ENCODE measurements around the gene MACROD2. TPM values are rescaled to one million over a fixed set of nuclear protein-coding genes. Genes with fewer than 3 reads are reported as not detected.

The MACROD2 gene
- total RNA-seq, 1 experiment from 2014 or later: not detected

- H3K4me3 ChIP-seq: no peak overlapping the region
- peaks cover 11% of the 10 kb centered on the region; the same call in 1 of the 2 replicates for H3K4me1 ChIP-seq (replicated peaks)
- H3K27ac ChIP-seq: no peak overlapping the region
- H3K9me3 ChIP-seq (replicated peaks): no peaks in the 10 kb centered on the region
- no peaks in the 10 kb centered on the region for H3K36me3 ChIP-seq
- no peak for DNase-seq (ENCODE audit: low read depth in 1 of 2, low spot score in 2 of 2)
- H3K27me3 ChIP-seq (replicated peaks): no peaks in the 10 kb centered on the region
Observed at GRCh38 chr20:16078172-16078898, 2083.0 kb downstream of the MACROD2 start.

- Histone ChIP-seq H3K27ac (no peak overlapping the region), H3K36me3 (no peaks in the 10 kb centered on the region), H3K4me3 (no peak overlapping the region), H3K9me3 (replicated peaks) (no peaks in the 10 kb centered on the region), H3K4me1 (replicated peaks) (peaks cover 11% of the 10 kb centered on the region; the same call in 1 of the 2 replicates), H3K27me3 (replicated peaks) (no peaks in the 10 kb centered on the region)
- DNase-seq (ENCODE audit: low read depth in 1 of 2, low spot score in 2 of 2): no peak
Observed at GRCh38 chr20:16081421-16081820, 2086.1 kb downstream of the MACROD2 start.

- H3K9me3 ChIP-seq (replicated peaks): no peaks in the 10 kb centered on the region
- no peaks in the 10 kb centered on the region for H3K27me3 ChIP-seq (replicated peaks)
- H3K4me1 ChIP-seq (replicated peaks): peaks cover 11% of the 10 kb centered on the region; the same call in 1 of the 2 replicates
- H3K36me3 ChIP-seq: no peaks in the 10 kb centered on the region
- no peak for DNase-seq (ENCODE audit: low read depth in 1 of 2, low spot score in 2 of 2)
- no peak overlapping the region for H3K27ac ChIP-seq
- H3K4me3 ChIP-seq: no peak overlapping the region
Observed at GRCh38 chr20:16082051-16082550, 2086.8 kb downstream of the MACROD2 start.

- Histone ChIP-seq H3K4me1 (replicated peaks) (peaks cover 11% of the 10 kb centered on the region; the same call in 1 of the 2 replicates), H3K27ac (no peak overlapping the region), H3K36me3 (no peaks in the 10 kb centered on the region), H3K4me3 (no peak overlapping the region), H3K9me3 (replicated peaks) (no peaks in the 10 kb centered on the region), H3K27me3 (replicated peaks) (no peaks in the 10 kb centered on the region)
- DNase-seq (ENCODE audit: low read depth in 1 of 2, low spot score in 2 of 2): no peak
Observed at GRCh38 chr20:16083639-16084280, 2088.4 kb downstream of the MACROD2 start.

GRCh38 chr20:16095226-16095625 lies 2099.9 kb downstream of the MACROD2 start:
- no peak for DNase-seq (ENCODE audit: low read depth in 1 of 2, low spot score in 2 of 2)
- Histone ChIP-seq H3K9me3 (replicated peaks) (0 out of 2 replicates have a peak, but pooled peaks cover 6% of the 10 kb centered on the region), H3K4me1 (replicated peaks) (no peaks in the 10 kb centered on the region), H3K36me3 (no peaks in the 10 kb centered on the region), H3K27me3 (replicated peaks) (no peaks in the 10 kb centered on the region), H3K27ac (no peak overlapping the region), H3K4me3 (no peak overlapping the region)

- H3K36me3 ChIP-seq: no peaks in the 10 kb centered on the region
- DNase-seq (ENCODE audit: low read depth in 1 of 2, low spot score in 2 of 2): no peak
- no peak overlapping the region for H3K27ac ChIP-seq
- no peaks in the 10 kb centered on the region for H3K4me1 ChIP-seq (replicated peaks)
- H3K27me3 ChIP-seq (replicated peaks): no peaks in the 10 kb centered on the region
- 0 out of 2 replicates have a peak, but pooled peaks cover 2% of the 10 kb centered on the region for H3K9me3 ChIP-seq (replicated peaks)
- H3K4me3 ChIP-seq: no peak overlapping the region
Observed at GRCh38 chr20:16096756-16097326, 2101.5 kb downstream of the MACROD2 start.

- Histone ChIP-seq H3K27me3 (replicated peaks) (no peaks in the 10 kb centered on the region), H3K4me1 (replicated peaks) (no peaks in the 10 kb centered on the region), H3K27ac (no peak overlapping the region), H3K4me3 (no peak overlapping the region), H3K9me3 (replicated peaks) (0 out of 2 replicates have a peak, but pooled peaks cover 2% of the 10 kb centered on the region), H3K36me3 (no peaks in the 10 kb centered on the region)
- no peak for DNase-seq (ENCODE audit: low read depth in 1 of 2, low spot score in 2 of 2)
Observed at GRCh38 chr20:16097788-16098187, 2102.5 kb downstream of the MACROD2 start.

- Histone ChIP-seq H3K4me1 (replicated peaks) (no peaks in the 10 kb centered on the region), H3K36me3 (no peaks in the 10 kb centered on the region), H3K27ac (no peak overlapping the region), H3K4me3 (no peak overlapping the region), H3K27me3 (replicated peaks) (no peaks in the 10 kb centered on the region), H3K9me3 (replicated peaks) (0 out of 2 replicates have a peak, but pooled peaks cover 2% of the 10 kb centered on the region)
- no peak for DNase-seq (ENCODE audit: low read depth in 1 of 2, low spot score in 2 of 2)
Observed at GRCh38 chr20:16098890-16099639, 2103.7 kb downstream of the MACROD2 start.

GRCh38 chr20:16100111-16100510 lies 2104.8 kb downstream of the MACROD2 start:
- H3K9me3 ChIP-seq (replicated peaks): peaks cover 2% of the 10 kb centered on the region; the same call in 1 of the 2 replicates
- H3K4me3 ChIP-seq: no peak overlapping the region
- no peak overlapping the region for H3K27ac ChIP-seq
- H3K4me1 ChIP-seq (replicated peaks): no peaks in the 10 kb centered on the region
- no peaks in the 10 kb centered on the region for H3K27me3 ChIP-seq (replicated peaks)
- no peaks in the 10 kb centered on the region for H3K36me3 ChIP-seq
- DNase-seq (ENCODE audit: low read depth in 1 of 2, low spot score in 2 of 2): no peak

GRCh38 chr20:16100767-16101166 lies 2105.5 kb downstream of the MACROD2 start:
- DNase-seq (ENCODE audit: low read depth in 1 of 2, low spot score in 2 of 2): no peak
- Histone ChIP-seq H3K36me3 (no peaks in the 10 kb centered on the region), H3K4me3 (no peak overlapping the region), H3K27ac (no peak overlapping the region), H3K4me1 (replicated peaks) (peaks cover under 1% of the 10 kb centered on the region; the same call in 1 of the 2 replicates), H3K9me3 (replicated peaks) (peaks cover 2% of the 10 kb centered on the region; the same call in 1 of the 2 replicates), H3K27me3 (replicated peaks) (no peaks in the 10 kb centered on the region)

Other genes with a start within 250 kb of the MACROD2 start
- gene ESF1, start 210.6 kb upstream of the MACROD2 start, total RNA-seq (2014; rRNA removed; shearing (Covaris generic)): 20.5 and 28.6 TPM in 2 replicates
- 40.0 and 65.0 TPM in 2 replicates for gene NDUFAF5, start 210.5 kb upstream of the MACROD2 start, total RNA-seq (2014; rRNA removed; shearing (Covaris generic))
- not detected in 2 replicates for gene SEL1L2, start 4.9 kb upstream of the MACROD2 start, total RNA-seq (2014; rRNA removed; shearing (Covaris generic))